Measurements from ENCODE around the gene CAPNS1. TPM values are rescaled to one million over a fixed set of nuclear protein-coding genes. Genes with fewer than 3 reads are reported as not detected.

Gene CAPNS1
- total and polyA plus RNA-seq, 2 of the 4 experiments (the other 2 are of a cell fraction) = 436 to 988 TPM

DNA sequence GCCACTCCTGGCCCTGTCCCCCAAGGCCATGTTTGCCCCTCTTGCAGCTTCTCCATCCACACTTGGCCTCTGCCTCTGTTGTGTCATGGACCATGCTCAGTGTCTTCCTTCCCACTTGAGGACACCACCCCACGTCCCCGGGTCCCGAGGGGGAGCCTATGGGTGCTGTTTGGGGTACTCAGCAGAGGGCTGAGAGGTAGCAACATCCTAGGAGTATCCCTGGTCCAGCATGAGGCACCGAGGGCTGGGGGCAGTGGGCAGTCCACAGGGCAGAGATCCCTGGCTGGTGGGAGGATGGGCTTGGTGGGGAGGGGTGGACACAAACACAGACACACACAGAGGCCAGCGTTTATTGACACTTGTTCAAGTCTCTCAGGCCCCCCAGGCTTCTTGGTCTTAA is 10.7 kb downstream of the CAPNS1 start:
- Histone ChIP-seq H3K79me1 (ENCODE audit: low read depth in 1 of 2, low read length in 2 of 2) (peaks cover 12 to 46% of the 10 kb centered on the region in 2 experiments), H3K4me2 (ENCODE audit: low read depth, low read length) (no peak overlapping the region), H3K9me1 (ENCODE audit: insufficient read depth, low read length) (peaks cover 3% of the 10 kb centered on the region), H2AK9ac (replicated peaks; ENCODE audit: low read depth, low read length, poor library complexity) (no peak overlapping the region), H4K5ac (ENCODE audit: low read depth, low read length) (no peak overlapping the region), H3K56ac (ENCODE audit: extremely low read depth, insufficient read depth, low read length) (no peak overlapping the region), H3K4me3 (ENCODE audit: insufficient read depth, low read depth, low read length) (no peak overlapping the region), H2BK5ac (ENCODE audit: low read depth, low read length, poor library complexity, severe bottlenecking) (no peak overlapping the region), H3K36me3 (ENCODE audit: control insufficient read depth, insufficient read depth, low read length) (peaks cover 47% of the 10 kb centered on the region), H3K14ac (replicated peaks; ENCODE audit: low read depth, low read length) (no peak overlapping the region), H2BK120ac (ENCODE audit: low read depth, low read length) (no peak overlapping the region), H3K4me1 (ENCODE audit: control insufficient read depth, insufficient read depth, low read length) (peaks cover 6% of the 10 kb centered on the region; the same call in 1 of the 2 replicates), H3K9me3 (ENCODE audit: control insufficient read depth, insufficient read depth, low read length) (no peaks in the 10 kb centered on the region), H2BK15ac (ENCODE audit: low read depth, low read length) (no peak overlapping the region; the same call in 2 of the 3 replicates), H3K9ac (ENCODE audit: low read depth, low read length) (no peak overlapping the region), H2AK5ac (ENCODE audit: low read depth, low read length) (no peak overlapping the region), H4K20me1 (ENCODE audit: insufficient read depth, low read length) (peaks cover 18% of the 10 kb centered on the region), H3K23ac (ENCODE audit: low read depth, low read length) (peak overlapping the region; percentile 65; the same call in 1 of the 2 replicates), H3K27me3 (ENCODE audit: control insufficient read depth, insufficient read depth, low read length) (no peaks in the 10 kb centered on the region), H3K27ac (ENCODE audit: insufficient read depth, low read length) (no peak overlapping the region), H2BK20ac (ENCODE audit: low read depth, low read length) (no peak overlapping the region), H4K8ac (ENCODE audit: low read depth in 2 of 2, low read length in 2 of 2) (no peak overlapping the region), H4K91ac (ENCODE audit: insufficient read depth, low read depth, low read length) (no peak overlapping the region), H3K4ac (ENCODE audit: low read depth, low read length) (no peak overlapping the region), H2AFZ (replicated peaks; ENCODE audit: low read length, poor library complexity) (no peak overlapping the region), H3K18ac (ENCODE audit: low read depth, low read length) (no peak overlapping the region)
- CTCF ChIA-PET = no interaction called here
- intact Hi-C loops (cut with micrococcal nuclease) = no loop called here
- dilution Hi-C loops (cut with HindIII; ENCODE audit: low sequenced_read_pairs, unreplicated experiment) = no loop called here
- BruUV-seq (replicated peaks) = no TSS peak
- DNase-seq (no peak), ATAC-seq (ENCODE audit: low read depth) (no peak; the same call in 1 of the 2 replicates)
- WGBS, 2 experiments (ENCODE audit: extremely low coverage in 2 of 2, insufficient read length in 1 of 2) = no CpG with 5 or more reads among the region's 5 CpGs
- TF ChIP-seq RFX5 (IDR thresholded peaks at IDR 0.05; ENCODE audit: low read depth, low read length) (no peak), FOS (IDR thresholded peaks at IDR 0.05; ENCODE audit: low read depth, low read length) (no peak), SMC3 (IDR thresholded peaks at IDR 0.05; ENCODE audit: low read depth, low read length) (no peak), RAD21 (IDR thresholded peaks at IDR 0.05; ENCODE audit: low read length) (no peak), MAZ (IDR thresholded peaks at IDR 0.05; ENCODE audit: borderline replicate concordance, low read depth, low read length) (no peak), MXI1 (IDR thresholded peaks at IDR 0.05; ENCODE audit: borderline replicate concordance, low read depth, low read length) (no peak), NFE2L2 (IDR thresholded peaks at IDR 0.05; ENCODE audit: low read depth, low read length) (no peak)
- TF ChIP-seq, protein P1, sequence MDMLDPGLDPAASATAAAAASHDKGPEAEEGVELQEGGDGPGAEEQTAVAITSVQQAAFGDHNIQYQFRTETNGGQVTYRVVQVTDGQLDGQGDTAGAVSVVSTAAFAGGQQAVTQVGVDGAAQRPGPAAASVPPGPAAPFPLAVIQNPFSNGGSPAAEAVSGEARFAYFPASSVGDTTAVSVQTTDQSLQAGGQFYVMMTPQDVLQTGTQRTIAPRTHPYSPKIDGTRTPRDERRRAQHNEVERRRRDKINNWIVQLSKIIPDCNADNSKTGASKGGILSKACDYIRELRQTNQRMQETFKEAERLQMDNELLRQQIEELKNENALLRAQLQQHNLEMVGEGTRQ (IDR thresholded peaks at IDR 0.05; ENCODE audit: low read depth, low read length) = no peak
- POLR2A ChIA-PET (ENCODE audit: unreplicated experiment) = interaction anchor here (0.6 kb wide), 1 partner anchor 950 kb away, joined by 10 read pairs; no protein-coding TSS in a partner anchor
- in situ Hi-C loops (cut with MboI; ENCODE audit: low sequenced_read_pairs) = no loop called here
